ENCODE data around the gene FBXO47. TPM values are rescaled to one million over a fixed set of nuclear protein-coding genes. Genes with fewer than 3 reads are reported as not detected.
"Not testable (repeated sequence)": the region's sequence is repeated elsewhere in the genome, so short reads cannot be mapped to it uniquely, and the experiment has no call there.

FBXO47 gene
- total and polyA plus RNA-seq, 12 donors: not detected

- Histone ChIP-seq H3K36me3 (replicated peaks in 1 of 2) (peaks cover 0 to 61% of the 10 kb centered on the region in 2 donors), H3K27ac (no peak overlapping the region), H3K4me1 (replicated peaks in 1 of 2) (peaks cover 12% of the 10 kb centered on the region in 2 donors), H3K9me3 (replicated peaks in 1 of 3) (no peaks in the 10 kb centered on the region), H3K4me3 (no peak overlapping the region), H3K27me3 (no peaks in the 10 kb centered on the region)
- peak in 1 of 7 donors; percentile 33 for DNase-seq
- TF ChIP-seq CTCF (IDR thresholded peaks at IDR 0.05) (no peak), POLR2A (IDR thresholded peaks at IDR 0.05) (no peak)
- 64 to 81% (median 74%) methylated on average over 8 of the region's 8 CpGs for WGBS, 4 donors
- intact Hi-C loops (cut with DNase I): no loop called here
Observed at GRCh38 chr17:38916771-38917170, 50.4 kb downstream of the FBXO47 start.

- Histone ChIP-seq H3K27ac (no peak overlapping the region), H3K36me3 (replicated peaks in 1 of 2) (peaks cover 0 to 61% of the 10 kb centered on the region in 2 donors), H3K4me3 (no peak overlapping the region), H3K27me3 (no peaks in the 10 kb centered on the region), H3K4me1 (replicated peaks in 1 of 2) (peaks cover 12% of the 10 kb centered on the region in 2 donors), H3K9me3 (replicated peaks in 1 of 3) (no peaks in the 10 kb centered on the region)
- 92 to 98% (median 96%) methylated on average over 5 to 7 of the region's 7 CpGs for WGBS, 4 donors
- intact Hi-C loops (cut with DNase I): no loop called here
- TF ChIP-seq POLR2A (IDR thresholded peaks at IDR 0.05) (no peak), CTCF (IDR thresholded peaks at IDR 0.05) (no peak)
- peak in 1 of 7 donors; percentile 19 for DNase-seq
Observed at GRCh38 chr17:38915639-38915995, 51.6 kb downstream of the FBXO47 start.

- intact Hi-C loops (cut with DNase I): no loop called here
- TF ChIP-seq CTCF (IDR thresholded peaks at IDR 0.05) (no peak), POLR2A (IDR thresholded peaks at IDR 0.05) (no peak)
- peaks cover 0 to 64% of the 10 kb centered on the region in 2 donors for H3K36me3 ChIP-seq (replicated peaks in 1 of 2)
- H3K9me3 ChIP-seq (replicated peaks in 1 of 3): no peaks in the 10 kb centered on the region
- peak overlapping the region in 1 of 5 donors; percentile 10 for H3K27ac ChIP-seq
- WGBS, 4 donors: 83 to 95% (median 87%) methylated on average over 10 to 20 of the region's 20 CpGs
- H3K4me3 ChIP-seq: no peak overlapping the region
- no peaks in the 10 kb centered on the region for H3K27me3 ChIP-seq
- peaks cover 12% of the 10 kb centered on the region in 2 donors for H3K4me1 ChIP-seq (replicated peaks in 1 of 2)
- peak in 4 of 7 donors; percentile 7 to 41 (median 18) for DNase-seq
Observed at GRCh38 chr17:38914741-38915638, 52.2 kb downstream of the FBXO47 start.

- H3K27me3 ChIP-seq: no peaks in the 10 kb centered on the region
- intact Hi-C loops (cut with DNase I): no loop called here
- no peak overlapping the region for H3K4me3 ChIP-seq
- H3K36me3 ChIP-seq (replicated peaks in 1 of 2): peaks cover 0 to 46% of the 10 kb centered on the region in 2 donors
- H3K9me3 ChIP-seq (replicated peaks in 1 of 3): no peaks in the 10 kb centered on the region
- peaks cover 12 to 16% of the 10 kb centered on the region in 2 donors for H3K4me1 ChIP-seq (replicated peaks in 1 of 2)
- no peak for TF ChIP-seq CTCF (IDR thresholded peaks at IDR 0.05)
- no peak for TF ChIP-seq POLR2A (IDR thresholded peaks at IDR 0.05)
- DNase-seq: peak in 6 of 7 donors; percentile 68 to 90 (median 84)
- WGBS, 4 donors: 28 to 58% (median 41%) methylated on average over 8 to 13 of the region's 13 CpGs
- peak overlapping the region in 3 of 5 donors; percentile 33 to 73 (median 47) for H3K27ac ChIP-seq
Observed at GRCh38 chr17:38912221-38912813, 54.9 kb downstream of the FBXO47 start.

- Histone ChIP-seq H3K4me1 (replicated peaks in 1 of 2) (peaks cover 12 to 20% of the 10 kb centered on the region in 2 donors), H3K27ac (peak overlapping the region in 3 of 5 donors; percentile 33 to 73 (median 47)), H3K36me3 (replicated peaks in 1 of 2) (peaks cover 0 to 40% of the 10 kb centered on the region in 2 donors)
- intact Hi-C loops (cut with DNase I); H3K27me3 ChIP-seq; H3K4me3 ChIP-seq; H3K9me3 ChIP-seq (replicated peaks in 1 of 3): not testable (repeated sequence)
- peak in 2 of 7 donors; percentile 15 to 44 for DNase-seq
- WGBS, 4 donors: 95 to 96% (median 95%) methylated on average over 8 of the region's 8 CpGs
Observed at GRCh38 chr17:38911731-38912081, 55.5 kb downstream of the FBXO47 start.

Data from adrenal gland (tissue), 12 donors.